HEK293 (cell line): ENCODE measurements around the gene CD44.

ENCODE experiments used
- CTCF ChIA-PET: fragments of 350-600 bp; formaldehyde crosslinking; extraction: SDS; loops from one replicate; lab custom pipeline; 2021; ENCODE audit warnings: antibody characterized with exemption; lab: Yijun Ruan, JAX
- POLR2A ChIA-PET: fragments of 300-600 bp; formaldehyde crosslinking; extraction: SDS; loops from one replicate; lab custom pipeline; 2020; ENCODE audit warnings: antibody characterized with exemption, inconsistent platforms; lab: Yijun Ruan, JAX
- H3K27ac ChIP-seq: fragments of 200-500 bp; sonication (Bioruptor generic); 2 replicates; pipeline ENCODE4 v1.5.1; 2014; ENCODE audit warnings: low read depth, low read length, control low read depth, inconsistent platforms; ENCODE audit errors: extremely low read depth
- H3K36me3 ChIP-seq, 2 experiments: fragments of 200-500 bp in 1 of 2; sonication (Bioruptor generic) in 1 of 2; 1 replicate in 1 of 2; 2 replicates in 1 of 2; pipeline ENCODE4 v1.5.1; 2014 to 2017; ENCODE audit warnings: inconsistent platforms in 2 of 2, low read length in 2 of 2; ENCODE audit not compliant: control insufficient read depth in 2 of 2, insufficient read depth in 1 of 2
- H3K4me1 ChIP-seq: fragments of 200-500 bp; sonication (Bioruptor generic); 2 replicates; pipeline ENCODE4 v1.5.1; 2014; ENCODE audit warnings: mild to moderate bottlenecking, low read length, inconsistent platforms; ENCODE audit not compliant: control insufficient read depth, insufficient read depth
- H3K4me3 ChIP-seq: 2 replicates; pipeline ENCODE4 v1.5.1; 2011; ENCODE audit warnings: low read depth, mild to moderate bottlenecking, control low read depth, low read length, moderate library complexity
- H3K9me3 ChIP-seq: fragments of 200-500 bp; sonication (Bioruptor generic); 2 replicates; pipeline ENCODE4 v1.5.1; 2014; ENCODE audit warnings: low read depth, low read length, inconsistent platforms; ENCODE audit not compliant: control insufficient read depth, insufficient read depth
- EGR2 ChIP-seq: fragments of 450-650 bp; formaldehyde crosslinking; IDR thresholded peaks from 2 replicates; pipeline ENCODE4 v1.5.1; 2016; ENCODE audit warnings: low read depth, missing biosample characterization, missing genetic modification characterization
- KLF9 ChIP-seq: fragments of 450-650 bp; formaldehyde crosslinking; IDR thresholded peaks from 2 replicates; pipeline ENCODE4 v1.5.1; 2016; ENCODE audit warnings: missing biosample characterization, missing genetic modification characterization, low read depth
- PRDM2 ChIP-seq: fragments of 450-650 bp; formaldehyde crosslinking; IDR thresholded peaks from 2 replicates; pipeline ENCODE4 v1.5.1; 2016; ENCODE audit warnings: missing biosample characterization, missing genetic modification characterization, borderline replicate concordance
- PRDM6 ChIP-seq: fragments of 450-650 bp; formaldehyde crosslinking; IDR thresholded peaks from 2 replicates; pipeline ENCODE4 v1.5.1; 2017; ENCODE audit warnings: missing biosample characterization, missing genetic modification characterization
- TSHZ1 ChIP-seq: fragments of 450-650 bp; formaldehyde crosslinking; IDR thresholded peaks from 2 replicates; pipeline ENCODE4 v1.5.1; 2016; ENCODE audit warnings: missing biosample characterization, missing genetic modification characterization, borderline replicate concordance
- YY1 ChIP-seq: fragments of 450-650 bp; formaldehyde crosslinking; IDR thresholded peaks from 2 replicates; pipeline ENCODE4 v1.5.1; 2018; ENCODE audit warnings: missing biosample characterization, missing genetic modification characterization
- ZNF121 ChIP-seq: fragments of 450-650 bp; formaldehyde crosslinking; IDR thresholded peaks from 2 replicates; pipeline ENCODE4 v1.5.1; 2016; ENCODE audit warnings: missing biosample characterization, missing genetic modification characterization
- ZNF157 ChIP-seq: fragments of 450-650 bp; formaldehyde crosslinking; IDR thresholded peaks from 2 replicates; pipeline ENCODE4 v1.5.1; 2016; ENCODE audit warnings: missing biosample characterization, missing genetic modification characterization
- ZNF280D ChIP-seq: fragments of 450-650 bp; formaldehyde crosslinking; IDR thresholded peaks from 2 replicates; pipeline ENCODE4 v1.5.1; 2016; ENCODE audit warnings: missing biosample characterization, missing genetic modification characterization
- ZNF302 ChIP-seq: fragments of 450-650 bp; formaldehyde crosslinking; IDR thresholded peaks from 2 replicates; pipeline ENCODE4 v1.5.1; 2016; ENCODE audit warnings: missing biosample characterization, missing genetic modification characterization, low read depth
- ZNF341 ChIP-seq: fragments of 450-650 bp; formaldehyde crosslinking; IDR thresholded peaks from 2 replicates; pipeline ENCODE4; 2016; ENCODE audit warnings: low read depth, missing biosample characterization, missing genetic modification characterization
- ZNF423 ChIP-seq: fragments of 450-650 bp; formaldehyde crosslinking; IDR thresholded peaks from 2 replicates; pipeline ENCODE4 v1.5.1; 2016; ENCODE audit warnings: missing biosample characterization, missing genetic modification characterization
- TF ChIP-seq, protein P1 (sequence below): fragments of 450-650 bp; formaldehyde crosslinking; IDR thresholded peaks from 2 replicates; pipeline ENCODE4 v1.5.1; 2016; ENCODE audit warnings: missing biosample characterization, missing genetic modification characterization

CD44 gene

DNA sequence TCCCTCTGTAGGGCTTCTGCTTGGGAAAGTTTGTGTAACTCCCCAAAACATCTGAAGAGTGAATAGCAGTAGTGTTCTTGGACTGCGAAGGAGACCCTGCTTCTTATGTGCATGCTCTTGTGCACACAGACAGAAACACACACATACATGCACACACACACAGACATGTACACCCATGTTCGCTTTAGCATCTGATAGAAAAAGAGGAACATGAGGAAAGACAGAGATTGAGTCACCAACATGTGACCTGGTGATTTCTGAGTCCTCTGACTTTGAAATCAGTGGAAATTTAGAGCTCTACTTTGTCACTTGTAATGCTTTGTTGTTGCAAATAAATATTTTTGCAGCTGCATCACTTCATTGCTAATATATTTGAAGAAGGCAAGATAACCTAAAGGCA is 23.8 kb downstream of the CD44 start:
- no peaks in the 10 kb centered on the region for H3K36me3 ChIP-seq
- H3K4me3 ChIP-seq = no peak overlapping the region
- no peaks in the 10 kb centered on the region for H3K4me1 ChIP-seq
- H3K27ac ChIP-seq = no peak overlapping the region
- POLR2A ChIA-PET = no interaction called here
- TF ChIP-seq ZNF280D (tag by site-specific recombination) (no peak), KLF9 (tag by site-specific recombination) (no peak), TSHZ1 (tag by site-specific recombination) (no peak), PRDM2 (no peak), YY1 (tag by site-specific recombination) (no peak), EGR2 (tag by site-specific recombination) (no peak), ZNF341 (no peak), ZNF157 (tag by site-specific recombination) (no peak), ZNF121 (tag by site-specific recombination) (no peak), ZNF302 (tag by site-specific recombination) (no peak), ZNF423 (tag by site-specific recombination) (no peak), PRDM6 (tag by site-specific recombination) (no peak)
- TF ChIP-seq, protein P1, sequence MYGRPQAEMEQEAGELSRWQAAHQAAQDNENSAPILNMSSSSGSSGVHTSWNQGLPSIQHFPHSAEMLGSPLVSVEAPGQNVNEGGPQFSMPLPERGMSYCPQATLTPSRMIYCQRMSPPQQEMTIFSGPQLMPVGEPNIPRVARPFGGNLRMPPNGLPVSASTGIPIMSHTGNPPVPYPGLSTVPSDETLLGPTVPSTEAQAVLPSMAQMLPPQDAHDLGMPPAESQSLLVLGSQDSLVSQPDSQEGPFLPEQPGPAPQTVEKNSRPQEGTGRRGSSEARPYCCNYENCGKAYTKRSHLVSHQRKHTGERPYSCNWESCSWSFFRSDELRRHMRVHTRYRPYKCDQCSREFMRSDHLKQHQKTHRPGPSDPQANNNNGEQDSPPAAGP (tag by site-specific recombination) = no peak
- TF ChIP-seq, all 188 proteins: peak for 0
- CTCF ChIA-PET = interaction anchor here (0.9 to 1.9 kb wide), 3 partner anchors 10 to 229 kb away, joined by 5 read pairs; no protein-coding TSS in a partner anchor
- H3K9me3 ChIP-seq = no peaks in the 10 kb centered on the region
